Stimulated activated CD8-positive, alpha-beta memory T cell treated with anti-CD3 and anti-CD28 coated beads, Interleukin-15, amount 100 ng/mL, for 48 hours (primary cell): ENCODE data around the gene STIMATE.

Experiments
- DNase-seq, 2 donors: peaks; one replicate each; pipeline ENCODE4 v3.0.0-alpha.2; 2020; ENCODE audit warnings: low read depth in 2 of 2

Gene STIMATE

DNA sequence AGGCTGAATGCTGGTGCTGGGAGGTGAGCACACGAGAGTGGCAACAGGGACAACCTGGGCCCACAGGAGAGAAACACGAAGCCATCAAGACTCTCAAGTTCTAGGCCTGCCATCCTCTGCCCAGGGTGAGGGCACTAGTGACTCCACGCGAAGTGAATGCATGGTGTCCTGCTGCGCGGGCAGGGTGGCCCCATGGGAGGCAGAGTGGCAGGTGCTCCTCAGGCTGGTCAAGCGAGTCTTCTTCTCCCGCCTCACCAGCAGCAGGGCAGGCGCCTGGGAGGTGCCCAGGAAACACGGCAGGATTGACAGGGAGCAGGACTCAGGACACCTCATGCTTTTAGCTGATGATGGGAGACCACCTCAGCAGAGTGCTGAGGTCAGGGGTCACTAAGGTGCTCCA is 26.9 kb downstream of the STIMATE start:
- DNase-seq, result no peak

DNA sequence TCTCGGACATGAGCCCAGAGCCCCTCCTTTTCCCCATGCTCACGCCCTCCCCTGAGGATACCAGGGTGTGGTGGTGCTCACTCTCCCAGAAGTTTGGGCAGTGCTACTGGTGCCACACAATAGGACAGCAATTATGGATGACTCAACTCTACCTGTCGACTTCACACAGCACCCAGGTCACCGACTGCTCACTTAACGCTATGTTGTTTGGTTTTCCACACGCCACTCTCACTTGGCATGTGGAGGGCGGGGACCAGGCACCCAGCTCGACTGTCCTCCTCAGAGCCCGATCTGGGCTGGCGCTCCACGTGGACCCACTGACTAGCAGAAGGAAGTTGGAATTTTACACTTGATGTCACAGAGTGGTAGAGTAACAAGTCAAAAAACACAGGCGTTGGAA is 30.9 kb downstream of the STIMATE start:
- DNase-seq, result no peak

DNA sequence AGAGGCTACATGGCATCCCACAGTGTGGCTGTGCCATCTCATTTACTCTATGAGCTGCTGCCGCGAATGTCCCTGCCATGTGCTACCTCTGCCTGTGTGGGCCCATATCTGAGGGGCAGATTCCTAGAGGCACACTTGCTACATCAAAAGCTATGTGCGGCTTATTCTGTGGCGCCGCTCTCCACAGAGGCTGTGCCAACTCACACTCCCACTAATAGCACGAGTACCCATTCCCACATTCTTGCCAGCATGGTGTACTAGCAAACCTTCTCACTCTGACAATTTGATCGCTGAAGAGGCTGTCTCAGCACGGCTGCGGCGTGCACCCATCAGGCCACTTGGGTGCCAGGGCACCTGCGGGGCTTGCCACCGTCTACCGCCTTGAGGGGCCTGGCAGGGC is 31.4 kb downstream of the STIMATE start:
- DNase-seq, result no peak

DNA sequence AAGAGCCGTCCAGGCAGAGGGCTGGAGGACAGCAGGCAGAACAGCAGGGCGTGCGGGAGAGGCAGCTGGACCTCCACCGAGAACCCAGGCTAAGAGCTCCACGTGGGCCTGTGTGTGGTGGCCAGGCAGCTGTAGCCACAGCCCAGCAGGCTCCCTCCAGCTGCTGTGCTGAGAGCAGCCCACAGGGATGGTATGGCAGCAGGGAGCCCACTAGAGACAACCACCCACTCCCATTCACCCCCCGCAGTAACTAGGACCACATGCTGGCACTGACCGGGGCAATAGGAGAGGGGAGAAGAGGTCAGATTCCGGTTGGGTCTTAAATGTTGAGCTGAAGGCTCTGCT is 37.0 kb downstream of the STIMATE start:
- no peak for DNase-seq

DNA sequence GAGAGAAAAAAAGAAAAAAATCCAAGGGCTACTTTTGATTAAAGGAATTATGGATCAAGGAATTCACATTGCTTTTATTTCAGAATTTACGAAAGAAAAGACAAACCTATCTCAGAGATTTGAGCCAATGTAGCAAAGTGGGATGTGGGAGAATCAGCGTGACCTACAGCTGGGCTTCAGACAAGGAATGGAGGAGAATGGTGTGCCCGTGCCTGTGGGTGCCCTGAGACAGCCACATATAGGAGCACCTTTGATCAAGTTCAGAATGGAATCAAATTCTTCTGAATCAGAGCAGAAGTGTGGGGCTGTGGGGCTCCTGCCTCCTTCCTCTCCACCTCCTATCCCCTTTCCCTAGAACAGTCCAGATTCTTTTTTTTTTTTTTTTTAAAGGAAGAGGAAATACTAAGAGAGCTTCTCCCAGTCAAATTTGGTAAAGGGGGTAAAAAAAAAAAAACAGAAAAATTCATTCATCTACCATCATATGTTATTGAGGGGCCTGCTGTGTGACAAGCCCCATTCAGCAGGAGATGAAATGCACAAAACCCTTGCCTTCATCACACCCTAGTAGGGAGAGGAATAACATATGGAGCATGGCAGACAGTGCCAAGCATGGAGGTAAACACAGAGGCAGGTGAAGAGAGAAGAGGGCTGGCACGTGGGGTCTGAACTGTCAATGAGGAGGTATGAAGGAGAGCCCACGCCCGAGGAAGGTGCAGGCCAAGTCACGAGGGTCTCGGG is 37.5 kb downstream of the STIMATE start:
- no peak for DNase-seq

DNA sequence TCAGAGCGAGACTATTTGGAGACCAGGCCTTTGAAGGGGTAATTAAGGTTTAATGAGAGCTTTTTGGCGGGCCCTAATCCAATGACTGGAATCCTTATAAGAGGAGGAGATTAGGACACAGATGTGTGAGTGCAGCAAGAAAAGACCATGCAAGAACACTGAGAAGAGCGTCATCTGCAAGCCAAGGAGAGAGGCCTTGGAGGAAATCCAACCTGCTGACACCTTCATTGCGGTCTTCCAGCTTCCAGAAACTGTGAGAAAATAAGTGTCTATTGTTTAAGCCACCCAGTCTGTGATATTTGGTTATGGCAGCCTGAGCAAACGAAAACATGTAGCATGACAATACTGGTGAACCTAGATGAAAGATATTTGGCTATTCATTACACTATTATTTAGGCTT is 39.5 kb downstream of the STIMATE start:
- no peak for DNase-seq

DNA sequence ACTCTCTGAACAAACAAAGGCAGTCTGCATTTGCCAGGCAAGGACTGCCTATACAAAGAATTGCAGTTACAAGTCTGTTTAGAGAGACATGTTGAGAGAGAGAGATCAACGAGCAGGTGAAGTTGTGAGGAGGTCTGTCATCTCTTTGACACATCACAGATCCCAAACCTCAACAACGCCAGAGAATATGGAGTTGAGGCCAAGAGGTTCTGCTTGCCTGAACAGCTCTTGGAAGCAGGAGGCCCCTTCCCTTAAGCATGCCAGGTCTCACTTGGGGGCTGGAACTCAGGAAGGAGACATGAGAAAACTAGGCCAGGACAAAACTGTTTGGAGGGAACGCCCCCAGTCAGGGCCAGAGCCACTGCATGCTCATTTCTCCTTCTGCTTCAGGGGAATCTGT is 40.2 kb downstream of the STIMATE start:
- DNase-seq, result no peak

DNA sequence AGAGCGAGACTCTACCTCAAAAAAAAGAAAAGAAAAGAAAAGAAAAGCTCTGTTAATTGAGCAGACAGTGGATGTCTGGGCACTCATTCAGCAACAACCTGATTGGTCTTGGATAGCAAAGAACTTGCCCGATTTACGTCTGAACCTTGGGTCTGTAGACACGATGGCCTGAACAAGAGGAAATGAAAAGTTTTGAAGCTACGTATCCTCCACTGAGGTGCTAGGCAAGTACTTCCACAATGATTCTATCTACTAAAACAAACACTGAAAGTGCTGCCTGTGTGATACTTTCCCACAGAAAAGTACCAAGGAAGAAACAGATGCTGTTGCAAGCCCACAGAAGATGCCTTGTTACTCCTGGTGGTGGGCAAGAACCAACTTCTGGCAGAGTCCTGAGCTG is 40.7 kb downstream of the STIMATE start:
- no peak for DNase-seq

DNA sequence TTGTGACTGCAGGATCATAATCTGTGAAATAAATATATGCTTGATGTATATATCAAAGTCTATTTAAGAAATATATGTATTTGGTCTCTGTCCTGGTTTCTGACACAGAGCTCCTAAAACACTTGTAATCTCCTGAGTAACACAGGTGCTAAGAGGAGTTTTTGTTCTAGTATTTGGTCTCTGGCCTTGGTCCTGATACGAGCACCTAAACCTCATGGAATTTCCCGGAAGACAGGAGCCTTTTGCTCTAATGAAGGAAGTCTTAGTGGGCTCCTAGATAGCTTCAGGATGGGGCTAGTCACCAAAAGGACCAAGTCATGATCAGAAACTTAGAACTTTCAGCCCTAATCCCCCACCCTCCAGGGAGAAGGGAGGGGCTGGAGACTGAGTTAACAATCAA is 43.3 kb downstream of the STIMATE start:
- no peak for DNase-seq

DNA sequence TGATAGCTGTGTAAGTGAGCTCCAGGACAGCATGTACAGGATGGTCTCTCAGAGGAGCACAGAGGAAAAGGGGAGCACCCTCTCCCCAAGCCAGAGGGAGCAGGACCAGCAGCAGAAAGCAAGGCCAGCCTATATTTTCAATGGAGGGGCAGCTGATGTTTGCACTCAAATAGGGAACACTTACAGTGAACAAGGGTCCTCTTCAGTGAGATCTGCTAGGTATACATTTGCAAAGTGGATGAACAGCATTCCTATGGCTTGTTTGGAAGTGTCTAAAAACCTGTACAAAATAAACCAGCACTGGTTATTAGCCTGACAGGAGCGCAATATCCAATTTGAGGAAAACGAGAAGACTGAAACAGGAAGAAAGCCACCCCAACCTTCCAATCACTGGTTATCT is 44.9 kb downstream of the STIMATE start:
- DNase-seq, result no peak

DNA sequence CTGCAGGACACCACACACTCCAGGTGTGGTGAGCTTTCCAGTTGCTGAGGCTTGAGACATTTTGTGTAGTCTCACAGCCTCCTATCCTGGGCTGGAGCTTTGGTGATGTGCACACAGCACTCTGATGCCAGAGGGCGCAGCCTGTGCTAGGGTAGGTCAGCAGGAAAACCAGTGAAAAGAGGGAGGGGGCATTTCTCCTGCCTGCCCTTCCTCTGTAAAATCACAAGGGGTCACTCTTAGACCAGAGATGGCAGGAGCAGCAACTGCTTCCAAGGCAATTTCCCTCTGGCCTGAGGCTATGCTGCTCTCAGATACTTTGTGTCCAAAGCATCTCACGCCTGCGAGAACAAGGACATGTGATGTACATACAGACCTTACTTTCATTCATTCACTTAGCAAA is 46.0 kb downstream of the STIMATE start:
- no peak for DNase-seq

DNA sequence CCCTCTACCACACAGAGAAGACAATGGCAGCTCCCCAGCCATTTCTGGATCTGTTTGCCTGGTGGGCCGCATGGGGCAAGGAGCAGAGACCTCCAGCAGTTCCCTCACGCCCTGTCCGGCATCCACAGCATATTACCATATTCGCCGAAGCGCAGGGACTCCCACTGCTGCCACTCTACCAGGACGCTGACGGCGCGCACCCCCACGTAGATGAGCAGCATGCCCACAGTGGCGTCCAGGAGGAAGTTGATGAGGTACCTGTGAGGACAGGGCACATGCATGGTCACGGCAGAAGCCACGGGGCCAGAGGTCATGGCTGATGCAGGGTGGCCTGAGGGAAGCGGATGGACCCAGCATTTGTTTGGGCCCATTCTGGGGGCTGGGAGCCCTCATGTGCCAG is 47.7 kb downstream of the STIMATE start:
- DNase-seq, result no peak

DNA sequence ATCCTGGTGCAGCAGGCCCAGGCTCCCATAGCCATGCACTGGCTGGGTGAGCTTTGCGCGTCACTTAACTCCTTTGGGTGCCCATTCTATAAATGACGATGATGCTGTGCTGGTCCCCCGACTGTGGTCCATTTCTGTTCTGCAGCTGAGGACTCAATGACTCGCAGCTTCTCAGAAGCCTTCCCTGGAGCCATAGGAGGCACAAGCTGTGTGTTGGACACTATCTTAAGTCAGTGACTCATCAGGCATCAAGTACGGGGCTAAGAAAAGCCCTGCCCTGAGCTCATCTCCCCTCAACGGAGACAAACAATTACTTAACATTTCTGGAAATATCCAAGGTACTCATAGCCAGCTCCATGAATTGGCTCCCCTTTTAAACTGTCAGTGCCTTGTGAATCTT is 48.7 kb downstream of the STIMATE start:
- DNase-seq, result no peak

DNA sequence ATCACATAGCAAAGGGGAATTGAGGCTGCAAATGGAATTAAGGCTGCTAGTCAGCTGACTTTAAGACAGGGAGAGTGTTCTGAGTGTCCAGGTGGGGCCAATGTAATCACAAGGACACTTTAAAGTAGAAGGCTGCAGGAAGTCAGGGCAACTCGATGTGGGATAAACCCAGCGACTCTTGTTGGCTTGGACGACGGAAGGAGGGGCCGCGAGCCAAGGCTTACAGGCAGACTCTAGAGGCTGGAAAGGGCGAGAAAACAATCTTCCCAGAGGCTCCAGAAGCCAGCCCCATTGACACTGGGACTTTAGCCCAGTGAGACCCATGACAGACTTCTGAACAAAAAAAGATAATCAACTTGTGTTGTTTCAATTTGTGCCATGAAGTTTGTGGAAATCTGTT is 49.6 kb downstream of the STIMATE start:
- DNase-seq, result no peak

DNA sequence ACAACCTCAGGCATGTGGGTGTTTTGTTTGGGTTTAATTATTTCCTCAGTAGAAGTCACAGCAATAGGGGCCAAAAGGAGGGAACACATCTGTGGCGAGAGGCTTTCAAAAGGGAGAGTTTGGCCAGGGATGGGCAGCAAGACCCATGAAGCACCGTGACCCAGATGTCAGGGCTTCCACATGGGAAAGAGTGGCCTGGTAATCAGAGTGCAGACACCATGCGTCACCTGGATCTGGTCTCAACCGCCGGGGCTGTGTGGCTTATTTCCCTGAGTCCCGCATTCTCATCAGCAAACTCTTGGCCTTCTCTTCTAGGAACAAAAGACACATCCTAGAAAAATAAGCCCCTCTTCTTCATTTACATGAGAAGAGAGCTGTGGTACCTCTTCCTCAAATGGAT is 50.1 kb downstream of the STIMATE start:
- no peak for DNase-seq

DNA sequence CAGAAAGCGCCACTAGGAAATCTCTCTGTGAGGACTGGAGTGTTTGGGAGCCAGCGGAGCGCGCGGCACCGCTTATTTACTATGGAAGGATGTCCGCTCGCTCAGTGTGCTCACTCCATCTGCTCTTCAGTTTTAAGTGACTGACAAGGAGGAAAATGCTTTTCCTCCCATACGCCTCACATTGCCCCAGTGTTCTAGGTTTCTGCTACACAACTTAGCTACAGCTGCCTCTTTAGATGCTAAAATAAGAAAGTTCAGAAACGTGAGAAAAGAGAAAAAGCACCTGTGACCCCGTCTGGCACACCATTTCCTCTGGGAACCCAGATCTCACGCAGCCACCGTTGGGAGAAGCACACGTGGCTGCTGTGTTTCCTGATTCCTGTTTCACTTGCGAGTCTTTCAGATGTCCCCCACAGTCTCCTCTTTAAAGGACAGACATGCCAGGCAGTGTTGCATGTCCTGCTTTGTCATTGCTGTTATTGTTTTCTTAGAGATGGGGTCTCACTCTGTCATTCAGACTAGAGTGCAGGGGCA is 50.8 kb downstream of the STIMATE start:
- DNase-seq, result no peak

DNA sequence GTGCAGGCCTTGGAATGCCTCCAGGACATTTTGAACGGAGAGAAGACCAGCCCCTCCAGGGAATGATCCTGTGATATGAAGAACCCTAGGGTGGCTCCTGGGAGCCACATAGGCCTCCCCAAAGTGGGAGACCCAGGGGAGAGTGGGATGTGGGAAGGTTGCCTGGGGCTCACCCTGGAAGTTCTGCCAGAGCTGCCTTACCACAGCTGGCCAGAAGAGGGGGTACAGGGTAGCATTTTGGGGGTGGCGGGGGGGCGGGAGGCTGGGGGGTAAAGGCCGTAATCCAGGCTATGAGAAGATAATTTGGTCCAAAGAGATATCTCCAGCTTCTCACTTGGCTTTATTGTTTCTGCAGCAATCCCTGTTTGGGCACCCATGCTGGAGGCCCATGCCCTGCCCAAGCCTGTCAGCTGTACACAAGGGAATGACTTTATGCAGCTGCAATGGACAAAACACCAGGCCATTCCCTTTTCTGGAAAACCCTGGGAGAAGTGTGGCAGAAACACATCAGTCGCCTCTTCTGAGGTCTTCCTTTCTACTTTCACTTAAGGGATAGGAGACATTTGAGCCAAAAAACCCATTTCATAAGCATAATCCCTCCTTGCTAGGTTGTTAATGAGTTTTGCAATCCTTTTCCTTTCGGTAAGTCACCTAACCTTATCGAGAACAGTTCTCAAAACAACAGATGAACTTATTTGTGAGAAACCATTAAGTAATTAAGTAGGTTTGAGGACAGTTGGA is 51.5 kb downstream of the STIMATE start:
- no peak for DNase-seq

DNA sequence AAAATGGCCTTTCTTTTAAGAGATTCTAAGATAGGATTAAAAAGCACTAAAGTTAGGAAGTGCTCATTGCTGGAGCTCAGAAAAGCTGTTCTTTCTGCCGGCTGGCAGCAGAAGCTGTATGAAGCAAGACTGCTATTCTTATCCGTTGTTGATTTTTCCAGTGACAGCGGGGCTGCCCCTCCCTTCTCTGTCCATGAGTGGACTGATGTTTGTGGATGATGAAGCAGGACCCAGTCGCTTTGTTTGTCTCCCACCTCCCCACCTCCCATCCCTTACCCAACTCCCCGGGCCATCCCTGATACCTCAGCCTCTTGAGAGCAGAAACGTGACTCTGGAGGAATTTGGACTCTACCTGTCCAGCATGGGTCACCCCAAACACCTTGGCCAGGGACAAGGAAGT is 52.2 kb downstream of the STIMATE start:
- no peak for DNase-seq

DNA sequence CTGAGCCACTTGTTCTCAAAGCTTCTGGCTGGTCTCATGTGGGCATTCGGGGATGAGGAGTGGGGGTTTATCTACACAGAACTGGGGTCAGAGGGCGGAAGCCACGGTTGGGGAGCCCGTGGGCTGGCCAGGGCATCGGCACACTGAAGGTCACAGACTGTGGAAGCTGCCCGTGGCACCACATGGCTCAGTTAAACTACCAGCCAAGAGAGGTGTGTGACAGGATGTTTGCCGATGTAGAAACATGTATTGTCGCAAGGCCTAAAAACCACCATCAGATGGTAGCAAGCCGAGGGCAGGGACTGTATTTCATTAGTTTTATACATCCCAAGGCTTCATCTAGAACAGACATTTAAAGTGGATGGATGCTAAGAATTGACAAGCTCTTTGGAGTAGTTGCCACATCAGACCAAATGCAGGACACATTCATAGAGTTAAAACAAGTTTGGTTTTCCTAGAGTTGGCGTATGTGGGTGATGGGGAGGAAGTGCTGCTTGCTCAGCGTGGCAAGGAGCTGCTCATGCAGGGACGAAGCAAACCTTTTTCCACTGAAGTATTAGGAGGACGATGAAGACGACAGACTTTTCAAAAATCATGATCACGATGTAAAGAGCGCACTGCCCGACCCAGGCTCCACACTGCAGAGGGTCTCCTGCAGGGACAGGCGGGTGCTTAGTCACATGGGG is 52.9 kb downstream of the STIMATE start:
- no peak for DNase-seq

DNA sequence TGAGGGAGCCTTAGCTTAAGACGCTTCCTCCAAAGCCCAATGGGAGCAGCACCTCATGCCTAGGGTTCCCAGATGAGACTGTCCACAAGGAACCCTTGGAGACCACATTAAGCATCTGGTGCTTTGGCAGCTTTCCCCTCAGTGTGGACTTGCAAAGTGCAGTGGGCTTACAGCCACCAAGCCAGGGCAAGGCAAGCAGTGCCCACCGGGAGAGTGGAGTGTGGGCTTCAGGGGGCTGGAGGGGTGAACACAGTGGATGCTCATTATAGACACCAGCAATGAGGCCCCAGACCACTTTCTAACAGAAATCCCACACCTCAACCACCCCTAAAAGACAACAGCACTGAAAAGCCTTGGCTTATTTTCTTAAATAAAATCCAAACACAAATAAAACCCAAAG is 53.5 kb downstream of the STIMATE start:
- no peak for DNase-seq

DNA sequence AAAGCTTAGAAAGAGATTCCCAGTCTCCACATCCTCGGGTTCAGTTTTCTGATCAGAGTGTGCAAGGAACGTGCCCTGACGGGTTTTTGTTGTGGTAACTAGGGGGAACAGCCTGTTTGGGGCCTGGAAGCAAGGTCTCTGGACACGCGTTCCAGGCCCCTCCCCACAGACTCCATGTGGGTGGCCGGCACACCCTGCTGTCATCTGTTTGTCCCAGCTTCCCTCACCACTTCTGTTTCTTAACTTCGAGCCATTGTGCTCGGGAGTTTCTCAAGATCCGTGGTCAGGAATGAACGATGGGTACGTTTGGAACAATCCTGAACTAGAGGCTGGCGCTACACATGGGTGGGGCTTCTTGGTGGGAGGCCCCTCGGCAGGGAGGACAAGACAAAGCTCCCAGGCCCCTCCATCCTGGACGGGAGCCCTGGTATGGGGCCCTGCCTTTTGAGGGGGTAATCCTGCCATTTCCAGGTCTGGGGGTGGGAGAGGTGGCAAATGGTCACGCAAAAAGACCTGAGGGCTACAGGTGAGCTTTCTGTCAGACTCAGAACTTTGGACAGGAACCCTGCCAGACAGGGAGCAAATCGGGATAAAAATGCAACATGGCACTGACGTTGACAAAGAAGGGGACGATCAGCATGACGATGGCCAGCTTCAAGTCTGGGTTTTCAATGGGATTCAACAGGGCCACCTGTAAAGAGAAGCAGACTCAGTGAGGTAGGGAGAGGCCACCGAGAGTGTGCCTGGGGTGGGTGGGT is 54.1 kb downstream of the STIMATE start:
- no peak for DNase-seq

DNA sequence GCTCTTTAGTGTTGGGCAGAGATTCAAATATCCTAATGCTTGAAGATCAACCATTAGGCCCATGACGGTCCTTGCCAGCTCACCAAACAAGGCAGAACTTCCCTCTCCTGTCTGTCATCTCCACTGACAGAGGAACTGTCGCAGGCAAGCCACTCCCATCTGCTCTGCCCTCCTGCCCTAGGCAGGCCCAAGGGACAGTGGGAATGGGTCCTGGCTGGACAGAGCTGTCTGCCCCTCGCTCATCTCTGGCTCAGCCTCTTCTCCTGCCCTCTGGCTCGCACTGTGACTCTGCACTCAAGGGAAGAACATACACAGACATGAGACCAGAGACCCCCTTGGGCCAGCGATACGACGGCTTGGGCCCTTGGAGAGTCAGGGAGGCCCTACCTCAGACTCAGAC is 54.9 kb downstream of the STIMATE start:
- DNase-seq, result no peak
